ENCODE results near the gene MLLT3.

MLLT3 gene

DNA sequence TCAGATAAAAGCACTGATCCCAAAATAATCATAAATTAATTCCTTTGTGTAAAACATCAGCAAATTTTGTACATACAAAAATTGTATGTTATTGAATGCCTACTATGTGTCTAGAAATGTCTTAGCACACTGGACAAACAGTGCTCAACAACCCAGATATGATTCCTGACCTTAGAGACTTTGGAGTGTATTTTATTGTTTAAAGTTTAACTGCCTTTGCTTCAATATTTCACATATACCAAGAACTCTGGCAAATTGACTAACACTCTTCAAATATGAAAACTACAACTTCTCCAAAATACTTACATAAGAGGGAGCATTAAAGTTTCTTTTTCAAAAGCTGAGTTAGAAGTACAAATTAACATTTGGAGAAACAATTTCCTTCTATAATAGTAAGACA, 231.9 kb downstream of the MLLT3 start:
- CTCF ChIA-PET, result no interaction called here
- POLR2A ChIA-PET, result no interaction called here
- no peak for DNase-seq (ENCODE audit: extremely low spot score)

GRCh38 chr9:20387062-20387461, 235.2 kb downstream of the MLLT3 start:
- CTCF ChIA-PET, result no interaction called here
- TF ChIP-seq, protein P1, sequence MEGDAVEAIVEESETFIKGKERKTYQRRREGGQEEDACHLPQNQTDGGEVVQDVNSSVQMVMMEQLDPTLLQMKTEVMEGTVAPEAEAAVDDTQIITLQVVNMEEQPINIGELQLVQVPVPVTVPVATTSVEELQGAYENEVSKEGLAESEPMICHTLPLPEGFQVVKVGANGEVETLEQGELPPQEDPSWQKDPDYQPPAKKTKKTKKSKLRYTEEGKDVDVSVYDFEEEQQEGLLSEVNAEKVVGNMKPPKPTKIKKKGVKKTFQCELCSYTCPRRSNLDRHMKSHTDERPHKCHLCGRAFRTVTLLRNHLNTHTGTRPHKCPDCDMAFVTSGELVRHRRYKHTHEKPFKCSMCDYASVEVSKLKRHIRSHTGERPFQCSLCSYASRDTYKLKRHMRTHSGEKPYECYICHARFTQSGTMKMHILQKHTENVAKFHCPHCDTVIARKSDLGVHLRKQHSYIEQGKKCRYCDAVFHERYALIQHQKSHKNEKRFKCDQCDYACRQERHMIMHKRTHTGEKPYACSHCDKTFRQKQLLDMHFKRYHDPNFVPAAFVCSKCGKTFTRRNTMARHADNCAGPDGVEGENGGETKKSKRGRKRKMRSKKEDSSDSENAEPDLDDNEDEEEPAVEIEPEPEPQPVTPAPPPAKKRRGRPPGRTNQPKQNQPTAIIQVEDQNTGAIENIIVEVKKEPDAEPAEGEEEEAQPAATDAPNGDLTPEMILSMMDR (IDR thresholded peaks at IDR 0.05; ENCODE audit: control extremely low read depth, extremely low read depth, low read depth, missing control alignments), result no peak
- no peak for DNase-seq (ENCODE audit: extremely low spot score)
- POLR2A ChIA-PET, result no interaction called here

More for the DNA sequence above, 231.9 kb downstream of the MLLT3 start:
- TF ChIP-seq, protein P1 (IDR thresholded peaks at IDR 0.05; ENCODE audit: control extremely low read depth, extremely low read depth, low read depth, missing control alignments), result no peak

DNA sequence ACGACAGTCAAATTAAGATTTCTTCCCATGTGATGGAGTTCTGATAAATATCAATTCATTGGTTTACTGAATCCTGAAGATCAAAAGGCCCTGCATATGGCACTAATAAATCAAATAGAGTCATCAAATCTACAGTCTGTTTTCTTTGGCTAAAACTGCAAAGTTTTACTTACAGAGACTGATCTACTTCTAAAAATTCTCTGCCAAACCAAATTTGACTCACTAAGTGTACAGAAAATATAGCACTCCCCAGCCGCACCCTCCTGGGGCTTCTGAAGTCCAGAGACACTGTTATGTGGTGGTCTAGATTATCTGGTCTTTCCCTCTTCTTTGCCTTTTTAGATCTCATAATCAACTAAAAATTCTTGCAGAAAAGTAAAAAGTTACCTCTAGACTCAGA, 237.7 kb downstream of the MLLT3 start:
- CTCF ChIA-PET, result no interaction called here
- POLR2A ChIA-PET, result no interaction called here

DNA sequence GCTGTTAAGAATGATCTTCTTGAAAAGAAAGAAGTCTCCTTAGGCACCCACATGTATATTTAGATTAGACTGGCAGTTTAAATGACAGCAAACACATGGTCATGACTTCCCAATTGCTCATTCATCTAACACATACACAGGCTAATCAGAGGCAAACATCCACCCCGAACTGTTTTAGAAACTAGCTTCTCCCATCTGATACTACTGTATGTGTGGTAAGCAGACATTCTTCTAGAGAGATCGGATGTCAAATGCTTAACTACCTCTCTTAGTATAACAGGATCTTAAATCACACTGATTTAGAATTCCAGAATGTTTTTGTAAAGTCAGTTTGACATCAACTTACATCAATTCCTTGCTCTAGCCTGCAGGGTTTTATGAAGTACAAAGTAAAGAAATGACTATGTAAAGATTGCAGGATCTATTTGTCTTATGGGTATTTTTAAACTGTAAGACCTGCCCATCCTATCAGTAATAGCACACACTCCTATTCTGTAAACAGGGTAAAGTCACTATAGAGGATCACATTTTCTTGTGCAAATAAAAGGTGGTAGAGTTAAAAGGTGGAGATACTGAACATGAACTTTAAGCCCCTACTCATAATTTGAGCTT, 239.7 kb downstream of the MLLT3 start:
- ChIA-PET CTCF (interaction anchor here (0.8 to 1.4 kb wide), 7 partner anchors 8 to 42 kb away, joined by 3 to 4 read pairs (median 3); no protein-coding TSS in a partner anchor), POLR2A (no interaction called here)
- DNase-seq (ENCODE audit: extremely low spot score), result no peak
- TF ChIP-seq, protein P1 (IDR thresholded peaks at IDR 0.05; ENCODE audit: control extremely low read depth, extremely low read depth, low read depth, missing control alignments), result no peak

More for the DNA sequence above, 237.7 kb downstream of the MLLT3 start:
- DNase-seq (ENCODE audit: extremely low spot score), result no peak
- TF ChIP-seq, protein P1 (IDR thresholded peaks at IDR 0.05; ENCODE audit: control extremely low read depth, extremely low read depth, low read depth, missing control alignments), result no peak

DNA sequence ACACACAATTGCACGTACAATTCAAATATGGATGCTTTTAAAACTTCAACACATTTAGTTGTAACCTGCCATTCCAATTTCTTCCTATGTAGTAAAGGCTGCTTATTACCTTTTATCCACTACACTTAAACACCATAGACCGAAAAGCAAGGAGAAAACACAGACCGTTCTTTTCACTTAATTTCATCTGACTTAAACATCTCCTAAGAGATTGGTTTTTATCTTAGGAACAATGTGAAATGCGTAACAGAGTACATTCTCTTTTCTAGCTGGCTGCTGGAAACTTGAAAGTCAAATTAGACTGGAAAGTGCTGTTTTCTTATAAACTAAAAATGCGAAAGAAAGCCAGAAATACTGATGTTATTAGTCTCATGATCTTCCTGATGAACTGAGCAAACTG, 241.8 kb downstream of the MLLT3 start:
- DNase-seq (ENCODE audit: extremely low spot score), result no peak
- ChIA-PET CTCF (interaction anchor here (1.3 kb wide), 1 partner anchor 9 kb away, joined by 3 read pairs; no protein-coding TSS in a partner anchor), POLR2A (no interaction called here)
- TF ChIP-seq, protein P1 (IDR thresholded peaks at IDR 0.05; ENCODE audit: control extremely low read depth, extremely low read depth, low read depth, missing control alignments), result no peak

GRCh38 chr9:20379804-20380225, 242.5 kb downstream of the MLLT3 start:
- TF ChIP-seq, protein P1 (IDR thresholded peaks at IDR 0.05; ENCODE audit: control extremely low read depth, extremely low read depth, low read depth, missing control alignments), result no peak
- CTCF ChIA-PET, result interaction anchor here (1.3 kb wide), 1 partner anchor 9 kb away, joined by 3 read pairs; no protein-coding TSS in a partner anchor
- POLR2A ChIA-PET, result no interaction called here
- no peak for DNase-seq (ENCODE audit: extremely low spot score)
